ENCODE data around the gene CCDC170. TPM values are rescaled to one million over a fixed set of nuclear protein-coding genes. Genes with fewer than 3 reads are reported as not detected.

The CCDC170 gene
- total RNA-seq, 1 experiment from 2014 or later: 0.12 TPM

DNA sequence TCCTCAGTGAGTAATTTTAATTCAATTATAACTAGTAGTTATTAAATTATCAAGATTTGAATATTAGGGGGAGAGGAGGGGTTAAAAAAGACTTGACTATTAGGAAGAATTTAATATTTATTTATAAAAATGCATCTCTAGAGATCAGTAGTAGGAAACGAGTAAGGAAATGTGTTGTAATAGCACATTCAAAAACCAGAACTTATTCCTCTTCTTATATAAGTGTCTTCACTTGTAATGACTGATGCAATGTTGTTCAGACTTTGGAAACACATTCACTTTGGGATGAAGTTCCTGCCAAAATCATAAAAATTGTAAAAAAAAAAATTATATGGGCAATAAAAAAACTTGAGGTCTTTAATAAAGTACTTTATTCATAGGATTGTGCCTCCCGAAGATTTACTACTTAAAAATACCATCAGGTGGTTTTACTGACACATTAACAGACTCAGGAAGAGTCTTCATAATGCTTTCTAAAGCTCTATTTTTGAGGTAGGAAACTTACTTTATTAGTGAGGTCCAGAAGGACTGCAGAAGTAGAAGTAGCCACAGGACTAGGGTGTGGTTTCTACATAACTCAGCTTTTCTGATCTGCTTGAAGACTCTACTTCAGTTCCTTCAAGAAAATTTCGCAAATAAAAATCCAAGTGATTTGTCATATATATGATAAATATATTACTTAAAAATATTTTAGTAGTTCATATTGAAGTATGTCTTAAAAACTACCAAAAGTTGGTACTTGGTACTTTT is 59.8 kb downstream of the CCDC170 start:
- DNase-seq (ENCODE audit: low read depth, low spot score) (no peak), ATAC-seq (no peak)
- TF ChIP-seq, protein P1, sequence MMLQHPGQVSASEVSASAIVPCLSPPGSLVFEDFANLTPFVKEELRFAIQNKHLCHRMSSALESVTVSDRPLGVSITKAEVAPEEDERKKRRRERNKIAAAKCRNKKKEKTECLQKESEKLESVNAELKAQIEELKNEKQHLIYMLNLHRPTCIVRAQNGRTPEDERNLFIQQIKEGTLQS (IDR thresholded peaks at IDR 0.05): no peak
- TF ChIP-seq ELF1 (IDR thresholded peaks at IDR 0.05; ENCODE audit: borderline replicate concordance, low read depth) (no peak), CEBPB (IDR thresholded peaks at IDR 0.05; ENCODE audit: low read depth) (no peak), FOSL1 (IDR thresholded peaks at IDR 0.05; ENCODE audit: low read depth) (no peak), ZFX (IDR thresholded peaks at IDR 0.05) (no peak), SRF (IDR thresholded peaks at IDR 0.05; ENCODE audit: low read depth) (no peak), RAD21 (IDR thresholded peaks at IDR 0.05; ENCODE audit: low read depth) (no peak), POLR2A (IDR thresholded peaks at IDR 0.05; ENCODE audit: borderline replicate concordance, extremely low read depth, insufficient read depth, insufficient read length) (no peak), SIN3A (IDR thresholded peaks at IDR 0.05; ENCODE audit: low read depth) (no peak), YY1 (IDR thresholded peaks at IDR 0.05; ENCODE audit: extremely low read depth, insufficient replicate concordance, low read depth, low read length) (no peak), SP1 (IDR thresholded peaks at IDR 0.05; ENCODE audit: low read depth) (no peak), JUND (IDR thresholded peaks at IDR 0.05) (no peak), CBX3 (IDR thresholded peaks at IDR 0.05; ENCODE audit: low read depth) (no peak), EGR1 (IDR thresholded peaks at IDR 0.05; ENCODE audit: low read depth) (no peak), TCF7L2 (IDR thresholded peaks at IDR 0.05; ENCODE audit: borderline replicate concordance, extremely low read depth, insufficient read depth, insufficient read length) (no peak)
- TF ChIP-seq, protein P2, sequence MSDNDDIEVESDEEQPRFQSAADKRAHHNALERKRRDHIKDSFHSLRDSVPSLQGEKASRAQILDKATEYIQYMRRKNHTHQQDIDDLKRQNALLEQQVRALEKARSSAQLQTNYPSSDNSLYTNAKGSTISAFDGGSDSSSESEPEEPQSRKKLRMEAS (IDR thresholded peaks at IDR 0.05): no peak
- TF ChIP-seq, protein P3, sequence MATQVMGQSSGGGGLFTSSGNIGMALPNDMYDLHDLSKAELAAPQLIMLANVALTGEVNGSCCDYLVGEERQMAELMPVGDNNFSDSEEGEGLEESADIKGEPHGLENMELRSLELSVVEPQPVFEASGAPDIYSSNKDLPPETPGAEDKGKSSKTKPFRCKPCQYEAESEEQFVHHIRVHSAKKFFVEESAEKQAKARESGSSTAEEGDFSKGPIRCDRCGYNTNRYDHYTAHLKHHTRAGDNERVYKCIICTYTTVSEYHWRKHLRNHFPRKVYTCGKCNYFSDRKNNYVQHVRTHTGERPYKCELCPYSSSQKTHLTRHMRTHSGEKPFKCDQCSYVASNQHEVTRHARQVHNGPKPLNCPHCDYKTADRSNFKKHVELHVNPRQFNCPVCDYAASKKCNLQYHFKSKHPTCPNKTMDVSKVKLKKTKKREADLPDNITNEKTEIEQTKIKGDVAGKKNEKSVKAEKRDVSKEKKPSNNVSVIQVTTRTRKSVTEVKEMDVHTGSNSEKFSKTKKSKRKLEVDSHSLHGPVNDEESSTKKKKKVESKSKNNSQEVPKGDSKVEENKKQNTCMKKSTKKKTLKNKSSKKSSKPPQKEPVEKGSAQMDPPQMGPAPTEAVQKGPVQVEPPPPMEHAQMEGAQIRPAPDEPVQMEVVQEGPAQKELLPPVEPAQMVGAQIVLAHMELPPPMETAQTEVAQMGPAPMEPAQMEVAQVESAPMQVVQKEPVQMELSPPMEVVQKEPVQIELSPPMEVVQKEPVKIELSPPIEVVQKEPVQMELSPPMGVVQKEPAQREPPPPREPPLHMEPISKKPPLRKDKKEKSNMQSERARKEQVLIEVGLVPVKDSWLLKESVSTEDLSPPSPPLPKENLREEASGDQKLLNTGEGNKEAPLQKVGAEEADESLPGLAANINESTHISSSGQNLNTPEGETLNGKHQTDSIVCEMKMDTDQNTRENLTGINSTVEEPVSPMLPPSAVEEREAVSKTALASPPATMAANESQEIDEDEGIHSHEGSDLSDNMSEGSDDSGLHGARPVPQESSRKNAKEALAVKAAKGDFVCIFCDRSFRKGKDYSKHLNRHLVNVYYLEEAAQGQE (IDR thresholded peaks at IDR 0.05; ENCODE audit: low read depth): no peak
- Histone ChIP-seq H3K36me3 (ENCODE audit: control insufficient read depth in 1 of 2, insufficient read depth in 2 of 2, low read length in 2 of 2) (no peaks in the 10 kb centered on the region), H3K4me1 (ENCODE audit: control insufficient read depth in 1 of 2, insufficient read depth in 2 of 2, low read length in 2 of 2) (no peaks in the 10 kb centered on the region), H3K9me3 (ENCODE audit: control insufficient read depth in 1 of 2, insufficient read depth in 1 of 2, low read depth in 1 of 2, low read length in 2 of 2) (no peaks in the 10 kb centered on the region), H3K79me2 (ENCODE audit: insufficient read depth, low read length) (no peaks in the 10 kb centered on the region), H3K27ac (ENCODE audit: low read depth, low read length) (no peak overlapping the region), H4K20me1 (ENCODE audit: insufficient read depth) (no peaks in the 10 kb centered on the region), H3K9me2 (ENCODE audit: insufficient read depth) (no peaks in the 10 kb centered on the region), H3K9ac (ENCODE audit: low read length) (no peak overlapping the region), H3K4me3 (replicated peaks in 1 of 2; ENCODE audit: low read depth in 1 of 2, low read length in 2 of 2) (no peak overlapping the region), H3K4me2 (ENCODE audit: low read length) (no peak overlapping the region), H3K27me3 (ENCODE audit: insufficient read depth, low read length) (no peaks in the 10 kb centered on the region), H2AFZ (ENCODE audit: low read depth, low read length, poor library complexity, severe bottlenecking) (no peak overlapping the region)
- POLR2A ChIA-PET: no interaction called here
- intact Hi-C loops (cut with micrococcal nuclease): no loop called here
- no TSS peak for BruUV-seq (replicated peaks)
- CTCF ChIA-PET: no interaction called here
- RAD21 ChIA-PET (ENCODE audit: low non-redundant PET in 1 of 2, low total read pairs in 2 of 2, uncharacterized antibody in 2 of 2, unreplicated experiment in 2 of 2): no interaction called here
